ENCODE data around the gene ANKRD33B.

DNA sequence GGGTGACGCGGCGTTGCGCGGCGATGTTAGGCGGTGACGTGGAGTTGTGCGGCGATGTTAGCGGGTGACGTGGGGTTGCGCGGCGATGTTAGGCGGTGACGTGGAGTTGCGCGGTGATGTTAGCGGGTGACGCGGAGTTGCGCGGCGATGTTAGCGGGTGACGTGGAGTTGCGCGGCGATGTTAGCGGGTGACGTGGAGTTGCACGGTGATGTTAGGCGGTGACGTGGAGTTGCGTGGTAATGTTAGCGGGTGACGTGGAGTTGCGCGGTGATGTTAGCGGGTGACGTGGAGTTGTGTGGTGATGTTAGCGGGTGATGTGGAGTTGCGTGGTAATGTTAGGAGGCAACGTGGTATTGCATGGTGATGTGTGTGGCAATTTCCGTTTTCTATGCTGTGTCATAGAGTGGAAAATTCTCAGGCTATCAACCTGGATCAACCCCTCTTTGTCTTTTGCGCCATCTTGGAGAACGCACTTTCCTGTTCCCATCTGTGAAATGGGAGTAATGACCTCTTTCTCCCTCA lies 76.0 kb downstream of the ANKRD33B start:
- TF ChIP-seq, protein P1, sequence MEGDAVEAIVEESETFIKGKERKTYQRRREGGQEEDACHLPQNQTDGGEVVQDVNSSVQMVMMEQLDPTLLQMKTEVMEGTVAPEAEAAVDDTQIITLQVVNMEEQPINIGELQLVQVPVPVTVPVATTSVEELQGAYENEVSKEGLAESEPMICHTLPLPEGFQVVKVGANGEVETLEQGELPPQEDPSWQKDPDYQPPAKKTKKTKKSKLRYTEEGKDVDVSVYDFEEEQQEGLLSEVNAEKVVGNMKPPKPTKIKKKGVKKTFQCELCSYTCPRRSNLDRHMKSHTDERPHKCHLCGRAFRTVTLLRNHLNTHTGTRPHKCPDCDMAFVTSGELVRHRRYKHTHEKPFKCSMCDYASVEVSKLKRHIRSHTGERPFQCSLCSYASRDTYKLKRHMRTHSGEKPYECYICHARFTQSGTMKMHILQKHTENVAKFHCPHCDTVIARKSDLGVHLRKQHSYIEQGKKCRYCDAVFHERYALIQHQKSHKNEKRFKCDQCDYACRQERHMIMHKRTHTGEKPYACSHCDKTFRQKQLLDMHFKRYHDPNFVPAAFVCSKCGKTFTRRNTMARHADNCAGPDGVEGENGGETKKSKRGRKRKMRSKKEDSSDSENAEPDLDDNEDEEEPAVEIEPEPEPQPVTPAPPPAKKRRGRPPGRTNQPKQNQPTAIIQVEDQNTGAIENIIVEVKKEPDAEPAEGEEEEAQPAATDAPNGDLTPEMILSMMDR (IDR thresholded peaks at IDR 0.05; ENCODE audit: low read length) = no peak
- no peak for TF ChIP-seq EZH2 (optimal IDR thresholded peaks at IDR 0.05; ENCODE audit: low read depth, low read length)
- no peak for TF ChIP-seq EZH2phosphoT487 (IDR thresholded peaks at IDR 0.05; ENCODE audit: low read length)

Measured in MM.1S (cell line).